GM12801 (cell line): ENCODE data around the gene GTF2F2.

ENCODE experiments used
- TF ChIP-seq, protein P1 (sequence below): IDR thresholded peaks from one replicate; pipeline ENCODE4 v1.5.1; 2011; ENCODE audit warnings: control low read depth; ENCODE audit not compliant: insufficient read length; ENCODE audit errors: extremely low read depth

The GTF2F2 gene

DNA sequence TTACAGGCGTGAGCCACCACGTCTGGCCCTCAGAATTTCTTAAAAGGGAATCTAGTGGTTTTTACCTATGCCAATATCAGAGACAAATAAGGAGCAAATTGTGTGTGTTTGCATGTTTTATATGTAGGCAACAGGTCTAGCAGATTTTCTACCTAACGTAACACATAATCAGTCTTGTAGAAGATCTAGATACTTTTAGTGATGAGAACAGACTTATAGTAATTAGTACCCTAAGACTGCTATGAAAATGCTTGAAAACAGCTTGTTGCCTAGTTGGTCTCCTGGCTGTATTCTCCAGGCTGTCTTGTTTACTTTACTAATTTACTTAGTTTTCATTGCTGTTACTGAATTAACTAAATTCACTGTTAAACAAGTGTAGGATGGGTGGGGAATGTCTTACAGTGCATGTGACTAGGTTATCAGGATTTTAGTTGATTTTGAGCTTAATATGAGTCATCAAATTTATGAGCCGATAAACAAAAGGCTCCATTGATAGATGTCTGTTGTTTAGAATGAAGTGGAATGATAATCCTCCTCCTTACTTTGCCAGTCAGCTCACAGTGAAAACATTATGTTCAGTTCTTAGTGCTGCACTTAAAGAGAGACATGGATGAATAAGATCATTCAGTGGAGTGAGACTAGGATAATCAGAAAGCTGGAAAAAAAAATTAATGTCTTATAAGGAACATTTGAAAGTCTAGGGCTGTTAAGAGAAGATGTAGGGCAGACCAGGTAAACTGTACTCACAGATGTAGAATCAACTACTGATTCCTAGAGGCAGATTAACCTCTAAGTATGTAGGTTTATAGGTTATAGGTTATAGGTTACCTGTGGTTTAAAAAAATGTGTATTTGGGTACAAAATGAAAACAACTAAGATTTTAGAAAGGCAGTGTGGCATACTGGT lies 22.4 kb downstream of the GTF2F2 start:
- TF ChIP-seq, protein P1, sequence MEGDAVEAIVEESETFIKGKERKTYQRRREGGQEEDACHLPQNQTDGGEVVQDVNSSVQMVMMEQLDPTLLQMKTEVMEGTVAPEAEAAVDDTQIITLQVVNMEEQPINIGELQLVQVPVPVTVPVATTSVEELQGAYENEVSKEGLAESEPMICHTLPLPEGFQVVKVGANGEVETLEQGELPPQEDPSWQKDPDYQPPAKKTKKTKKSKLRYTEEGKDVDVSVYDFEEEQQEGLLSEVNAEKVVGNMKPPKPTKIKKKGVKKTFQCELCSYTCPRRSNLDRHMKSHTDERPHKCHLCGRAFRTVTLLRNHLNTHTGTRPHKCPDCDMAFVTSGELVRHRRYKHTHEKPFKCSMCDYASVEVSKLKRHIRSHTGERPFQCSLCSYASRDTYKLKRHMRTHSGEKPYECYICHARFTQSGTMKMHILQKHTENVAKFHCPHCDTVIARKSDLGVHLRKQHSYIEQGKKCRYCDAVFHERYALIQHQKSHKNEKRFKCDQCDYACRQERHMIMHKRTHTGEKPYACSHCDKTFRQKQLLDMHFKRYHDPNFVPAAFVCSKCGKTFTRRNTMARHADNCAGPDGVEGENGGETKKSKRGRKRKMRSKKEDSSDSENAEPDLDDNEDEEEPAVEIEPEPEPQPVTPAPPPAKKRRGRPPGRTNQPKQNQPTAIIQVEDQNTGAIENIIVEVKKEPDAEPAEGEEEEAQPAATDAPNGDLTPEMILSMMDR = no peak

DNA sequence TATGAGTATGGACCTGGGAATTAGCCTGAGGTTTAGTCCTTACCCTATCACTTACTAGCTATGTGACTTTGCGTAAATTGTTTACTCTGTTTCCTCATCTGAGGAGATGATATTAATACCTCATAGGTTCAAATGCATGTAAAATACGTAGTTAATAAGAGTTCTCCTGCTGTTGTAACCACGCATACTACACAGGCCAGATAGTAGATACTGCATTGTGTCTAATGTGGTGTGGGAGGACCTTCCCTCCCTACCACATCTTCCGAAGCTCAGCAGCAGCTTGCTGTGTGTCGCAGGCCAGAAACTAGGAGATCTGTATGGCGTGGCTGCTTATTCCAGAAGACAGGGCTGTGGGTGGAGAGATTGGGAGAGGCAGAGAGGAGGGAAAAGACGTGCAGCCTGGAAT lies 23.0 kb downstream of the GTF2F2 start:
- TF ChIP-seq, protein P1 = no peak

DNA sequence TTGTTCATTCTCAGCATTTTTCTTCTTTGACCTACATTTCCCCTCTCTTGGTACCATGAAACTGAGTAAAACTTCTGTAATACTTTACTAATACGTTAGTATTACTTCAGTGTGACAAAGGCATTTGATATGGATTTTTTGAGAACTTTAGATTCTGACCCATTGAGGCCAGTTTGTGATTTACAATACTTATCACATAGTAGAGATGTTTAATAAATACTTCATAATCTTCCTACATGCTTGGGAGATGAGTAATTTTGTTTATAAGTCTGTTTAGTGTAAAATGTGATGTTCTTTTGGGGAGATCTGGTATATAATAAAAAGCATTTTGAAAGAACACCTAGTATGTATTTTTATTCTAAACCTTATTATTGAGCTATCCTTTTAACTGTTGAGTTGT lies 29.7 kb downstream of the GTF2F2 start:
- TF ChIP-seq, protein P1 = no peak

DNA sequence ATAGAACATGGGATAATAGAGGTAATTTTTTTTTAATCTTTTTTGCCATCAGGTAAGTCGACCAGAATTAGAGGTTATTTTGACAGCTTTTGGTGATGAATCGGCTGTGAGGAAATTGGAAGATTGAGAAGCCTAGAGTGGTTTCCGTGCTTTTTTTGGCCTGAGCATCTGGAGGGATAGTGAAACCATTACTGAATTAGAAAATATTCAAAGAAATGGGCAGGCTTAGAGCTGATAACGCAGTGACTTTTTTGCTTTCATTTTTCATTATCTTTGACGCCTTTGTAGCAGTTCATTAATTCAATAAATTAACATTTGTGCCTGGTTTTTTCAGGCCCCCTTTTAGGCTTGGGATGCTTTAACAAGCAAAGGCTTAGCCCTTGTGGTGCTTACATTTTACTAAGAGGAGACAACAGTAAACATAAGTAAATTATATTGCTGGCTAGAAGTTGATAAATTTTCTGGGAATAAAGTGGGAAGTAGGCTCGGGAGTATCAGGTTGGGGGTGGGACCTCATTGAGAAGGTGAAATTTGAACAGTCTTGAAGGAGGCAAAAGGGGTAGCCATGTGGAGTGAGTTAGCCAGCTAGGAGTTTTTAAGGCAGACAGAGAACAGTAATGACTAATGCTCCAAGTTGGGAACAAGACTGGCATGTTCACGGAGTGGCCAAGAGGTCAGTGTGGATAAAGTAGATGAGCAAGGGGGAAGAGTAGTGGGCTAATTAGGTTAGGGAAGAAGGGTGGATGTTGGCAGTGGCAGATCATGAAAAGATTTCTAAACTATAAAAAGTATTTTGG lies 36.5 kb downstream of the GTF2F2 start:
- TF ChIP-seq, protein P1 = no peak

DNA sequence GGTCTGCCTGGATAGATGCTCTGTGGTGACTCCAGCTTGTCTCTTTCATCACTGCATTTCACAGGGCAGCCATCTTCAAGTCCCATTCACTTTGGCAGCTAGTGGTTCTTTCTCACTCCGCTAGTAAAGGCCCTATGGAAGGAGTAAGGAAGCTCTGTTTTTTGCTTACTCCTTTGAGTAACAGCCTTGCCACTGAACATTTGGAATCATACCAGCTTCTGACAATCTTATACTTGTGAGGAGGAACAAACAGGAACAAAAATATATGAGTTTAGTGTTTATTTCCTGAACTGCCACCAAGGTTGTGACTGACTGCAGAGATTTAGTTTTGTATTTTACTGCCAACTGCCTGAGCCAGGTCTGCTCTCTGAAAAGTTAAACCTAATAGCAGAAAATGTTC lies 41.9 kb downstream of the GTF2F2 start:
- TF ChIP-seq, protein P1 = no peak

DNA sequence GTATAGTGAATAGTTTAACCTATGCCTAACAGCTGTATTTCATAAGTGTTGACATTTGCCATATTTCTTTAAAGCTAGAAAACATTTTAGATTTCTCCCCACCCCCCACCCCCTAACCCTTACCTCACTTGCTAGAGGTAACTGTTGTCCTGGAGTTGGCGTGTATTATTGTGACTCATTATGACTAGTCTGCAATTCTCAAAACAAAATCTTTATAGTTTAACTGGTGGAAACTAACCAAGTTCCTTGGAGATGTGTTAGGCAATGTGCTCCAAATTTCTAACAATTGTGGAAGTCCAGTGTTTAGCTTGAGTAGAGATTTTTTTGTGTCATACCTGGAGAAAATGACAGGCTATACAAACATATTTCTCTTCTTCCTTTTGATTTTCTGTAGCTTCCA lies 42.5 kb downstream of the GTF2F2 start:
- TF ChIP-seq, protein P1 = no peak

DNA sequence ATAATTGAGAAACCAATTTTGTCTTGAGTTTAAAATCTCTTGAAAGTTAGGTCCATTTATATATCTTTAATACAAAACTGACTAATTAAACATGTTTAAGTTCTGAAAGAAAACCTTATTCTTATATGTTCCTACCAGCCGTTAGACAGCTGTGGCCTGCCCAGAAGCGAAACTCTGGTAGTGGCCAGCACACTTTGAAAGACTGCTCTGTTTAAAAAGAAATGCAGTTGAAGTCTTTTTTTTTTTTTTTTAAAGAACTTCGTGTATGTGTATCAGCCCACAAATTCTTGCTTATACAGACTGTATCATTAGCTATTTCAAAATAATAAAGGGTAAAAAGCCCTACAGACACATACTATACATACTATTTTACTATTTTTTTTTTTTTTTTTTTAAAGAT lies 46.5 kb downstream of the GTF2F2 start:
- TF ChIP-seq, protein P1 = no peak
